ENCODE data around the gene SIDT1.

- TF ChIP-seq CTCF (IDR thresholded peaks at IDR 0.05; ENCODE audit: low read depth, low read length) (no peak), EZH2phosphoT487 (IDR thresholded peaks at IDR 0.05; ENCODE audit: low read depth) (no peak)
Measured at GRCh38 chr3:113676261-113676660, 143.9 kb downstream of the SIDT1 start.
